ENCODE measurements around the gene AP1S1.
"Not testable (repeated sequence)": the region's sequence is repeated elsewhere in the genome, so short reads cannot be mapped to it uniquely, and the experiment has no call there.

The AP1S1 gene

DNA sequence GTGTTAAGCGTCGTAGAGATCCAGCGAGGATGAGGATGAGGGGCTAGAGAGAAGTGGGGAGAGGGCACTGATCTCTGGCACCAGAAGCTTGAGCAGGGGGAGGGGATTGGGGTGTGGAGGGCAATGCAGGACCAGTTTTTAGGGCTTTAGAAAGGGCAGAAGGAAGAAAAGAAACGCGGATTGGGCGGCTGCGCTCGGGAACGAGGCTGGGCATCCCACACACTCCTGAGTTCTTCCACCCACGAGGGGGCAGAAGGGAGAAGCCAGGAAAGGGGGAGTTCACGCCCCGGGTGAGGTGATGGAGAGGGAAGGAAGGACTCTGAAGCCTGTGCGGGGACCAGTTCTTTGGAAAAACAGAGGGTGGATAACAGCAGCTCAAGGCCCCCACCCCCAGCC lies 17.2 kb downstream of the AP1S1 start:
- no peak for DNase-seq

DNA sequence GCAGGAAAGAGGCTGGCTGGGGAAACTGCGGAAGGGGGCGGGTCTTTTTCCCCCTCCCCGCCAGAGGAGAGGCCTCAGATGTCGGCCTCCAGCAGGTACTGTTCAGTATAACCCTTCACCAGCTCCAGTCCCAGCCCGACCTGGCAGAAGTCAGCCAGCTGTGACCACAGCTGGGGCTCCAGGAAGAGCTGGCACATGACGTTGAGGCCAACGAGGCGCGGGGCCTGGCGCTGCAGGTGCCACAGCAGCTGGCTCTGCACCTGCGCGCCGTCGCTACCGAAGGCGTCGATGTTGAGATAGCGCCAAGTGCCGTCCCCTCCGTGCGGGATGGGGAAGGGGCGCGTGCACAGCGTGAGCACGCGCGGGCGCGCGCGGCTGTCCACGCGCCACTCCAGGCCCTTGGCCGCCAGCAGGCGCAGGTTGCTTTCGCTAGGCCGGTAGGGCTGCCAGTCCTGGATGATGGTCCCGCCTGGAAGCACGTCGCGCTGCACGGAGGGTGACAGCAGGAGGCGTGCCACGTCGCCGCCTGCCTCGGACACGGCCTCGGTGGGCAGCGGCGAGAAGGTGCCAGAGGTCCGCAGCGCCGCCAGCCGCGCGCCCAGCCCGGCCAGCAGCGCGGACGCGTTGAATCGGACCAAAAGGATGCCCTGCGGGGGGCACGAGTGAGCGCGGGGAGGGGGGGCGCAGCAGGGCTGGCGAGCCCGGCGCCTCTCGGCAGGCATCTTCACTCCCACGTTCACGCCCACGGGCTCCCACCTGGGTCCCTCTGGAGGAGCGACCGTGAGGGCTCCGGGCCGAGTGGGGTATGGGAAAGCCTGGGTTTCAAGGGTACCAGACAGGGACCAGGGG lies 18.0 kb downstream of the AP1S1 start:
- DNase-seq, result no peak

DNA sequence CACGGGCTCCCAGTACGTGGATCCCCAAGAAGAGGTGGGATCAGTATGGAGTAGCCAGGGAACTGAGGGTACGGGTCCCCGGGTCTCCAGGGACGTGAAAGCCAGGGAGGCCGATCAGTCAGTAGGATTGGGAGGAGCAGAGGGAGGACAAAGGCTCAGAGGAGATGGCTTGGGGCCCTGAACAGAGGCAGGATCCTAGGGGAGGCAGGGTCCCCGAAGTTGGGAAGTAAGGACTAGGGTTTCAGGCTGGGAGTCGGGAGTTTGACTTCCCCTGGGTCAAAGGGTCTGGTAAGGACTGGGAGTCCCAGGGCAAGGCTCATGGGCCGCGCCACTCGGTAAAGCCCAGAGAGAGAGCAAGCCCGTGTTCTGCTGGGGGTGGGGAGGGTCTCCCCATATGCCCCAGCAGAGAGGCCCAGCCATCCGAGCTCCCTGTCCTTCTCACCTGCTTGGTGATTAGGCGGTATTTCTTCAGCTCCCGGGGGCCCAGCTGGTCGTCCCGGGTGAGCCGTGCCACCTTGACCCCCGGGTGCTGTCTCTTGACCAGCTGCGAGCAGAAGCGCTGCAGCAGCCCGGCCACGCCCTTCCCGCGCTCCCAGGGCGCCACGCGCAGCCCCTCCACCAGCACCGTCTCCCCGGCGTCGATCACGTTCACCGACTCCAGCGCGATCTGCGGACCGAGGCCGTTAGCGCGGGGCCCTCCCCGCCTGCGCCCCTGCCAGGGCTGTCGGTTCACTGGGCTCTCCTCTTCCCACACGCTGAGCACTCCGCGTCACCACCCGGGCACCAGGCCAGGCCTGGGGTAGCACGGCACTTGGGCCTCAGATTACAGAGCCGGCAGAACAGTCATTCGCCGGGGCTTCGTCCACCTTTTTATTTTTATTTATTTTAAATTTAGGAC lies 18.8 kb downstream of the AP1S1 start:
- DNase-seq, result peak; percentile 88

DNA sequence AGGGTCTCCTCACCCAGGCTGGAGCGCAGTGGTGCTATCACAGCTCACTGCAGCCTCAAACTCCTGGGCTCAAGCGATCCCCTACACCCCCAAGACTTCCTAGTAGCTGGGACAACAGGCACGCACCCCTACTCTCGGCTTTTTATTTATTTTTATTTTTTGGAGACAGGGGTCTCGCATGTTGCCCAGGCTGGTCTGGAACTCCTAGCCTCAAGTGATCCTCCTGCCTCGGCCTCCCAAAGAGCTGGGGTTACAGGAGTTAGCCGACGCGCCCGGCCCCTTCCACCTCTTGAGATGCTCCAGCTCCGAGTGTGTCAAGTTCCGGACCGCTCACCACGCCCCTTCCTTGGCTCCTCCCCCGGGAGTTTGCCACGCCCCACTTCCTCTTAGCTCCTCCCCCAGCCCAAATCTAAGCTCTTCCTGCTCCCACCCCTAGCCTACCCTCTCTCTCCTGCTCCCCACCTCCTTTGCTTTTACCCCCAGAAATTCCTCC lies 19.5 kb downstream of the AP1S1 start:
- peak; percentile 44 for DNase-seq

DNA sequence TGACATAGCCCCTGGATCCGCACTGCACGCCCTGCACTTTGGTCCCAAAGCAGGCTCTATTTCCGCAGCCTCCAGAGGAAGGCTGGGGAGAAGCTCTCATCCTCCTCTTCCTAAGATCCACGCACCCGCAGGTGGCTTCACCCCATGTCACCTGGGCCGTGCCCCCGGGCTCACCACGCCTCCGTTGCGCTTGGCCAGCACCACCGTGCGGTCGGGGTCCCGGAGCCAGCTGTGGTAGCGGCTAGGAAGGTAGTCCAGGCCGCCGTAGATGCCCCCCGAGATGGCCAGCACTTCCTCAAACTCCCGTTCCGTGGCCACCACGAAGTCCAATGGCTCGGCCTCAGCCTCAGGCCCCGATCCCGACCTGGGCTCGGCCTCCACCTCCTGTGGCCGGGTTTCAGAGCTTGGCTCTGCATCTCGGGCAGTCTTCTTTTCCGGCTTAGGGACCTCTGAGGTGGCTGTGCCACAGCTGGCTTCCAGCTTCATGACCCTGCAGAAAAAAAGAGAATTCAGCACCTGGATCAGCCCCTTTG lies 20.1 kb downstream of the AP1S1 start:
- DNase-seq, result no peak

DNA sequence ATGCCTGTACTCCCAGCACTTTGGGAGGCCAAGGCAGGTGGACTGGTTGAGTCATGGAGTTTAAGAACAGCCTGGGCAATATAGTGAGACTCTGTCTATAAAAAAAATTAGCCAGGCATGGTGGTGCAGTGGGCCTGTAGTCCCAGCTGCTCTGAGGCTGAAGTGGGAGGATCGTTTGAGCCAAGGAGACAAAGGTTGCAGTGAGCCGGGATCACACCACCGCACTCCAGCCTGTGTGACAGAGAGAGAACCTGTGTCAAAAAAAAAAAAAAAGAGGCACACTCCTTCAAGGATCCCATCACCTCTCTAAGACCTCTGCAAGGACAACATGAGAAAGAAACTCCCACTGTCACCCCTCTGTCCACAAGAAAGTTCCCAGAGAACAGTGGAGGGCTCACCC lies 21.4 kb downstream of the AP1S1 start:
- no peak for DNase-seq

DNA sequence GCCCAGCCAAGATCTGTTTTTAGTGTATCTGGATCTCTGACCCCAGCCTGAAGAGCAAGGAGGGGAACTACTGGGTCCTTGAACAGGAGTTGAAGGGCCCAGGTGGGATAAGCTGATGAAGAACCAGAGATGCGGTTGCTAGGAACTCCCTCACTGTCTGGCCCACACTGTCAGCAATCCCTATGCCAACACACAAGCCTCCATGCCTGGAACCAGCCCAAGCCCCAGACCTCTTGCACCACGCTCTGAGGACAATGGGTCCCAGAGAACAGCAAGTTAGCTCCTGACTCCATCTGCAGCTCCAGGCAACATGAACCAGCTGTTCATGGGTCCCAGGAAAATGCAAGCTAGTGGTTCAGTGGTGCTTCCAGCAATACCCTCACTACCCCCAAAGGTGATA lies 23.4 kb downstream of the AP1S1 start:
- no peak for DNase-seq

DNA sequence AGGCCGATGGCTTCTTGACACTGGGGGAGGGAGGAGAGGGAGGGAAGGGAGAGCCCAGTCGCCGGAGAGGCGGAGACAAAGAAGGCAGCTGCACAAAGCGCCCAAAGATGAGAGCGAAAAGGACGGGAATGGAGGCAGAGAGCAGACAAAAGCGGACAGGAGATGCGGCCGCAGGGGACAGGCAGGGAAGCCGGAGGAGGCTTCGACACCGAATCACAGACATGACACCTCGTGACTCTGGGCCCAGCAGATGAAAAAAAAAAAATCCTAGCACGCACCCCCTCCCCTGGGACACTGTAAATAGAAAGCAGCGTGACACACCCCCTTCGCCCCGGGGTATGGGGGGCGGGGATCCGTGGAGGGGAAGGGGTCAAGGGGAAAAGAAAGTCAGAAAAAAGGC lies 24.8 kb downstream of the AP1S1 start:
- DNase-seq, result no peak

DNA sequence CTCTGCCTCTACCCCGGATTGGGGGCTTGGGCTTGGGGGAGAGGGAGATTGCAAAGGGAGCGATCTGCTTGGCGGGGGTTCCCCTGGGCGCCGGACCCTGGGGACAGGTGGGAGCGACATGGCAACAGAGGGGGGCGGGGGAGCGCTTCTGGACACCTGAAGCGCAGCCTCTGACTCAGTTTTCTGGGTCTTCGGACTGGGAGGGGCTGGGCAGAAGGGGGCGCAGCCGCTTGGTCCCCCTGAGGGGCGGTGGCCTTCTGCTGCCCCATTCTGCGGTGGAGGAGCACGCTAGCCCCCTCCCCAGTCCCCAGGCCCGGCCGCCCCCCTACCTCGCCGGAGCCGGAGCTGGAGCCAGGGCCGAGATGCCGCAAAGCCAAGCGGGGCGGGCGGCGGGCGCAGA lies 25.4 kb downstream of the AP1S1 start:
- no peak for DNase-seq

DNA sequence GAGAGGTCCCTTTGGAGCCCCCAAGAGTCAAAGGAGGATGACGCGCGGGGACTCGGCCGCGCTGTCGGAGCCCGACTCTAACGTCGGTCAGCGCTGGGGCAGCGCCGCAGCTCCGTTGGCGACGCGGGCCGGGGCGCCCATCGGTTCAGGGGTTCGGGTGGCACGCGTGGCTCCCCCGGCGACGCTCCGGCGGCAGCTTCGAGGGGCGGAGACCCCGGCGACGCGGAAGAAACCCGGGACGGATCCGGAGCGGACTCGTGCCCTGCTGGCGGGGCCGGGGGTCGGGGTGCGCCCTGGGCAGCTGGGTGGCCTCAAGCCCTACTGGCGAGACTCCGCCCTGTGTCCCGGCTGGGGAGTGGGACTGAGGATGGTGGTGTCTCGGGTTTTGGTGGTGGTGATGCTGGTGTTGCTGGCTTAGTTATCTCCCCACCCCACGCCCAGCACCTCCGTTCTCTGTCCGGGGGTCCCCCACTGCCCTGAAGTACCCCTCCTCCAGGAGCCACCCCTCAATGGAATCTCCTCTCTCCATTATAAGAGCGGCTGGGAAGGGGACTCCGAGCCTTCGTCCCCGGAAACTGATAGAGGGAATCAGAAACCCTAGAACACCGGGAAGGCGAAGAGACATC lies 26.0 kb downstream of the AP1S1 start, which contains the start of gene NAT16:
NAT16 (minus strand) TSS at position 164 of the 626 bp plus-strand sequence. CDS start 5,486 bp downstream, outside the sequence.
- DNase-seq, result no peak

DNA sequence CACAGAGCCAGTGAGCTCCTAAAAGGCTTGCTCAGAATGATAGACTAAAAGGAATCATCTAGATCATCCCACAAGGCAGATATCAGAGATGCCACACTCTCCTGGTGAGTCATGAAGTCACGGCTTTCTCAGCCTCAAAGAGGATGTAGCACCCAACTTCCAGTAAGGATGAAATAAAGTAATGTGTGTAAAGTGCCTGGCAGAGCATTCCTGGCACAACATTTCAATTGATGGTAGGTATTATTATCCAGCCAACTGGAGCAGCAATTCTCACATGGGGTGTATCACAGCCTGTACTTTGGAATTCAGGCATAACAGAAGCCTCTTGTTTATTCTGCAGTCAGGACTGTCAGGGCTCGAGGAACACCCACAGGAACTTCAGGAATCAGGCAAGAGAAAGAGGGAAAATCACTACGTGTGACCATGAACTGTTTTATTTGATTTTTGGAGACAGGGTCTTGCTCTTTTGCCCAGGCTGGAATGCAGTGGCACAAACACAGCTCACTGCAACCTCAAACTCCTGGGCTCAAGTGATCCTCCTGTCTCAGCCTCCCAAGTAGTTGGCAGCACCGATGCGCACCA lies 31.1 kb downstream of the AP1S1 start:
- peak; percentile 67 for DNase-seq

DNA sequence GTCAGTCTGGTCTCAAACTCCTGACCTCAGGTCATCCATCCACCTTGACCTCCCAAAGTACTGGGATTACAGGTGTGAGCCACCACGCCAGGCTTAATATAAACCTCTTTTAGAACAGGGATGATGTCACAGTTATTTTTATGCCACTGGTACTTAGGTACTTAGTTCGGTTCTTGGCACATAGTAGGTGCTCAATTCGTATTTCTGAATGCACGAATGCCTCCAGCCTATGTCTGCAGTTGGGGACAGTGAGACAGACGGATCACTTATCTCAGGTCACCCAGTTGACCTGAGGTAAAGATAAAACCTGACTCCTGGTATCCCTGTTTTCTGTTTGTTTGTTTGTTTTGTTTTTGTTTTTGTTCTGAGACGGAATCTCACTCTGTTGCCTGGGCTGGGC lies 31.9 kb downstream of the AP1S1 start:
- no peak for DNase-seq

DNA sequence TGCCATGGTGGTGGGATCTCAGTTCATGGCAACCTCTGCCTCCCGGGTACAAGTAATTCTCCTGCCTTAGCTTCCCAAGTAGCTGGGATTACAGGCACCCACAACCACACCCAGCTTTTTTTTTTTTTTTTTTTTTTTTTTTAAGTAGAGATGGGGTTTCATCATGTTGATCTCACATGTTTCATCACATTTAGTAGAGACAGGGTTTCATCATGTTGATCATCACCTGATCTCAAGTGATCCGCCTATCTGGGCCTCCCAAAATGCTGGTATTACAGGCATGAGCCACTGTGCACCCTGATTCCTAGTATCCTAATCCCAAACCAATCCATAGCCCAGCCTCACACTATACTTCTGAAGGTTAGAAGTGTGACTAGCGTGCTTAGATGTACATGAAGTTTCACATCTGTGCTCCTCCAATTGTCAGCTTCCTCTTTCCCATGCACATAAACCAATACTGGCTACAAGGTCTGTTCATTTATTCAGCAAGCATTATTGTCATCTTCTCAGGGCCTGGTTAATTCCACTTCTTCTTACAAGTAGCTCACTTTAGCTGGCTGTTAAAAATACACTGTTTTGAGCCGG lies 32.7 kb downstream of the AP1S1 start:
- no peak for DNase-seq

DNA sequence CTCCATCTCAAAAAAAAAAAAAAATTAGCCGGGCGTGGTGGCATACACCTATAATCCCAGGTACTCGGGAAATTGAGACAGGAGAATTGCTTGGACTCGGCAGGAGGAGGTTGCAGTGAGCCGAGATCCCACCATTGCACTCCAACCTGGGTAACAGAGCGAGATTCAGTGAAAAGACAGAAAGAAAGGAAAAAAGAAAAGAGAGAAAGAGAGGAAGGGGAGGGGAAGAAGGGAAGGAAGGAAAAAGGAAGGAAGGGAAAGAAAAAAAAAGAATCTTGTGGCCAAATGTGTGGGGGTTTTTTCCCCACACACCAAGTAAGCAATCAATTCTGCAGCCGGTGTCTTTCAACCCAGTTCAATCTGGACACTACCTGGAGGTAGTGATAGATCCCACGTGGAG lies 34.8 kb downstream of the AP1S1 start:
- no peak for DNase-seq

DNA sequence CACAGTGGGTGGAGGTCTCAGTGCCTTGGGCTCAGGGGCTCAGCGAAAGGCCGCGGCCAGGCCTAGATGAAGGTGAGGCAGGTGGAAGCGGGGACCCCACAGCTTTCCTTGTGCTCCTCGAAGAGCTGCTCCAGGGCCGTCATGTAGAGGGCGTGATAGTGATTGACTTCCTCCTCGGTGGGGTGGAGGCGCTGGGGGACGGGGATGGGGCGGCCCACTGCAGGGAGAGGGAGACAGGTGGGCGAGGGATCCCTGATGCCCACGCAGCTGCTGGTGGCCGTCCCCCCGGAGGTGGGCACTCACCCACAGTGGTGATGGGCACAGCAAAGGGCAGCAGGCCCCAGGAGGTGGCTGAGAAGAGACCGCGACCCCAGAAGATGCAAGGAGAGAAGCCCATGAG lies 41.6 kb downstream of the AP1S1 start:
- no peak for DNase-seq

DNA sequence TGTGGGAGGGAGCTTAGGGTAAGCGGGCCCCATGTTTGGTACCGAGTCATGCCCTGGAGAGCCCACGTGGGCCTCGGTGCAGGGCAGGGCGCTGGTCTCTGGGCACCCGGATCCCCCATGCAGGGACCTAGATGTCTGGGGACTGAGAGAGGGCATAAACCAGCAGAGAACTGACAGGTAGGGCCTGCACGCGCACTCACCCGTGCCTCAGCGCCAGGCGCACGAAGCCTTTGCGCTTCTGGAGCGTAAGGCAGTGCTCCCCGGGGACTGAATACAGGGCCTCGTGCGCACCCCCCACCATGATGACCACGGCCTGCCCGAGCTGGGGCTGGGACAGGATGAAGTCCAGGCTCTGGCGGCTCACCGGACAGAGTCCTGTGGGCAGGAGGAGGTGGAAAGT lies 43.7 kb downstream of the AP1S1 start:
- no peak for DNase-seq

DNA sequence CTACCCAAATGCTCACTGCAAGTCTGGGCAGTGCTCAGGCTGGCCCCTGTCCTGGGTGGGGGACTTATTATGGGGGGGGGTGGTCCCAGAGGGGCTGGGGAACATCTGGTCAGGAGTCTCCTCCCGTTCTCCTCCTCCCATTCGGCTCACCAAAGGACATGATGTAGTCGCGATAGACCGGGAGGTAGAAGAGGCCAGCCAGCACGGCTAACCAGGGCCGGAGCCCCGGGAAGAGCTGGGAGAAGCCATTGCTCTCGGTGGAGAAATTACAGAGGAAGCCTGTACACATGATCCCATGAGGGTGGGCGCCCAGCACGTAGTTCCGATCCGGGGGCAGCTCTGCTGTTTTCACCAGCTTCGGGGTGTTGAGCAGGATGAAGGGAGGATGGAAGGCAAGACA lies 44.2 kb downstream of the AP1S1 start:
- no peak for DNase-seq

DNA sequence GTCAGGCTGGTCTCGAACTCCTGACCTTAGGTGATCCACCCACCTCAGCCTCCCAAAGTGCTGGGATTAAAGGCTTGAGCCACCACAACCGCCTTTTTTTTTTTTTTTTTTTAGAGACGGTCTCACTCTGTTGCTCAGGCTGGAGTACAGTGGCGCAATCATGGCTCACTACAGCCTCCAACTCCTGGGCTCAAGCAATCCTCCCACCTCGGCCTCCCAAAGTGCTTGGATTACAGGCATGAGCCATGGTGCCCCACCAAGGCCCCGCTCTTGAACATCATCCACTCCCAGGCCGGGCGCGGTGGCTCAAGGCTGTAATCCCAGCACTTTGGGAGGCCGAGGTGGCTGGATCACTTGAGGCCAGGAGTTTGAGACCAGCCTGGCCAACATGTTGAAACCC lies 45.2 kb downstream of the AP1S1 start:
- DNase-seq, result not testable (repeated sequence)

DNA sequence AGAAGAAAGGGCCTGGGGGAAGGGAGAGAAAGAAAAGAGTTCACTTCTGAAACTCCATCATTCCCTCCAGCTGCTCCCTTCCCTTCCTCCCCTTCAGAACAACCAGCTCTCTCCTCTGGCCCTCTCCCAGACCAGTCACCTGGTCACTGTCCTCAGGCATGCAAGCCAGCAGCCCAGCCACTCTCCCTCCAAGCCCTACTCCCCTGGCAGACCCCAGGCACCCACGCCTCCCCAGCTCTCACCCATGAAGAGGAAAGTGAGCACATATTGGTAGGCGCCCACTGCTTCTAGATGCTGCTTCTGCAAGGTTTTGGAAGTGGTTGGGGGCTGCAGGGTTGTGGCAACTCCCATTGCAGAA lies 46.2 kb downstream of the AP1S1 start:
- DNase-seq, result no peak

DNA sequence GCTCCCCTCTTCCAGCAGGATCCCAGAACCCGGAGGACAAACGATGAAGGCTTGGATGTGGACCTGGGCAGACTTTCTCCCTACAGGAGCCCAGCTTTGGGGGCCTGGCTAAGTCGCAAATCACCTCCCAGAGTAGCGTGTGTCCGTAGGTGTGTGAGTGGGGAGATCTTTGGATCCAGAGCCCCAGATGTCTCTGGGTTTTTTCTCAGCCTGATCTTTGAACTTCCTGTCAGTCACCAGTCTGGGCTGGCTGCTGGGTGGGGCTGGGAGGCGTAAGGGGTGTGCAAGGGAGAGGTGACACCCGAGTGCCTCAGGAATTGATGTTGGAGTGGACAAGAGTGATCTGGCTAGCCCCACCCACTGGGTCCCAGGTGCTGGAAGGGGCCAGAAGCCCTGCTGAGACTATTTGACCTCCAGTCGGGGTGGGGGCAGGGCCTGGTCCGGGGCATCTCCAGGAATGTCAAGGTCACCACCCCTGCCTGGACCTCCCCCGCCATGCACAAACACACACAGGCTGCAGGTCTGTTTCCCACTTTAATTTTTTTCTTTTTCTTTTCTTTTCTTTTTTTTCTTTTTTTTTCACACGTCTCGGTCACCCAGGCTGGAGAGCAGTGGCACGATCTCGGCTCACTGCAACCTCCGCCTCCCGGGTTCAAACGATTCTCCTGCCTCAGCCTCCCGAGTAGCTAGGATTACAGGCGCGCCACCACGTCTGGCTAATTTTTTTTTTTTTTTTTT lies 46.8 kb downstream of the AP1S1 start, which contains the start of gene MOGAT3:
MOGAT3 (minus strand) TSS at position 175 of the 738 bp plus-strand sequence. CDS start 182 bp downstream, outside the sequence.
- DNase-seq, result no peak

All from fibroblast of skin of back (primary cell).